WTC11 (cell line): ENCODE results near the gene B3GALT4. TPM values are rescaled to one million over a fixed set of nuclear protein-coding genes. Genes with fewer than 3 reads are reported as not detected.
A peak's percentile ranks its signal among the peaks of the same experiment; 100 is the strongest.

Experiments
- ATAC-seq: fragments of 200-7000 bp; cut with Tn5 transposase; 2 replicates; pipeline ENCODE4 v1.10.0; 2021; ENCODE audit warnings: mild to moderate bottlenecking, moderate library complexity
- CTCF ChIA-PET: fragments of 300-600 bp; sonication (Branson Sonifier 250); formaldehyde crosslinking; loops from one replicate; lab custom pipeline; 2021; ENCODE audit warnings: antibody characterized with exemption; lab: Charles Lee
- POLR2A ChIA-PET: fragments of 350-600 bp; sonication (Branson Sonifier 250); formaldehyde crosslinking; loops from one replicate; lab custom pipeline; 2021; ENCODE audit warnings: antibody characterized with exemption; lab: Charles Lee
- DNase-seq: peaks from one replicate; pipeline ENCODE4 v3.0.0; 2021; ENCODE audit warnings: low spot score
- H3K27ac Mint-ChIP-seq: 2 replicates; pipeline ENCODE4 v1.8.0; 2021; ENCODE audit warnings: mixed read lengths
- H3K27me3 Mint-ChIP-seq: 2 replicates; pipeline ENCODE4 v1.8.0; 2021; ENCODE audit warnings: low read depth, mild to moderate bottlenecking, moderate library complexity, mixed read lengths
- H3K36me3 Mint-ChIP-seq: 2 replicates; pipeline ENCODE4 v1.8.0; 2021; ENCODE audit warnings: mixed read lengths
- H3K4me1 Mint-ChIP-seq: 2 replicates; pipeline ENCODE4 v1.8.0; 2022; ENCODE audit warnings: mixed read lengths
- H3K4me3 Mint-ChIP-seq: 2 replicates; pipeline ENCODE4 v1.8.0; 2021; ENCODE audit warnings: mild to moderate bottlenecking, moderate library complexity, mixed read lengths
- H3K9me3 Mint-ChIP-seq: 2 replicates; pipeline ENCODE4 v1.8.0; 2021; ENCODE audit warnings: mixed read lengths
- ARID4B ChIP-seq: sonication (generic); formaldehyde crosslinking; IDR thresholded peaks from 2 replicates; pipeline ENCODE4 v1.8.0; 2023; ENCODE audit warnings: missing genetic modification reagents, mild to moderate bottlenecking, borderline replicate concordance
- CDX4 ChIP-seq: fragments of 250-450 bp; sonication (Bioruptor Pico); IDR thresholded peaks from 2 replicates; pipeline ENCODE4 v1.9.0; 2021; ENCODE audit warnings: moderate library complexity, mild to moderate bottlenecking, inconsistent platforms, borderline replicate concordance
- ETV6 ChIP-seq: sonication (generic); formaldehyde crosslinking; IDR thresholded peaks from 2 replicates; pipeline ENCODE4 v1.8.1; 2022; ENCODE audit warnings: mild to moderate bottlenecking, missing genetic modification reagents
- FOXP4 ChIP-seq: sonication (generic); formaldehyde crosslinking; IDR thresholded peaks from 2 replicates; pipeline ENCODE4 v1.8.0; 2022; ENCODE audit warnings: mild to moderate bottlenecking, missing genetic modification reagents
- GRHL2 ChIP-seq: fragments of 250-450 bp; sonication (Bioruptor Pico); IDR thresholded peaks from 2 replicates; pipeline ENCODE4 v1.8.0; 2022; ENCODE audit warnings: mild to moderate bottlenecking, moderate library complexity; ENCODE audit not compliant: insufficient replicate concordance, severe bottlenecking
- GTF2I ChIP-seq: fragments of 250-450 bp; sonication (Bioruptor Pico); conservative IDR thresholded peaks from 2 replicates; pipeline ENCODE4 v1.4.0; 2021; ENCODE audit warnings: mild to moderate bottlenecking
- HMGA2 ChIP-seq: fragments of 250-450 bp; sonication (Bioruptor Pico); IDR thresholded peaks from 2 replicates; pipeline ENCODE4 v1.4.0; 2021; ENCODE audit warnings: mild to moderate bottlenecking, moderate library complexity
- MAX ChIP-seq: sonication (generic); formaldehyde crosslinking; IDR thresholded peaks from 2 replicates; pipeline ENCODE4 v1.8.0; 2022; ENCODE audit warnings: mild to moderate bottlenecking, missing genetic modification reagents
- MXD4 ChIP-seq: fragments of 250-450 bp; sonication (Bioruptor Pico); IDR thresholded peaks from 2 replicates; pipeline ENCODE4 v1.8.0; 2021; ENCODE audit warnings: mild to moderate bottlenecking, moderate library complexity, borderline replicate concordance
- MYBL2 ChIP-seq: sonication (generic); formaldehyde crosslinking; IDR thresholded peaks from 2 replicates; pipeline ENCODE4 v1.8.1; 2023; ENCODE audit warnings: mild to moderate bottlenecking, moderate library complexity, missing genetic modification reagents
- NFATC4 ChIP-seq: fragments of 250-450 bp; sonication (Bioruptor Pico); IDR thresholded peaks from 2 replicates; pipeline ENCODE4 v1.9.0; 2021; ENCODE audit warnings: mild to moderate bottlenecking
- ZNF219 ChIP-seq: sonication (generic); formaldehyde crosslinking; IDR thresholded peaks from 2 replicates; pipeline ENCODE4 v1.8.0; 2023; ENCODE audit warnings: missing genetic modification reagents, mild to moderate bottlenecking, borderline replicate concordance
- ZNF232 ChIP-seq: sonication (generic); formaldehyde crosslinking; IDR thresholded peaks from 2 replicates; pipeline ENCODE4 v1.8.0; 2022; ENCODE audit warnings: mild to moderate bottlenecking, missing genetic modification reagents
- total RNA-seq: library from RNA; stranded (reverse); gene quantifications from 3 replicates; pipeline ENCODE4 v1.2.3, GENCODE V29; 2021
- TF ChIP-seq, protein P1 (sequence below): fragments of 250-450 bp; sonication (Bioruptor Pico); IDR thresholded peaks from 2 replicates; pipeline ENCODE4 v1.9.0; 2021; ENCODE audit warnings: mild to moderate bottlenecking
- TF ChIP-seq, protein P2 (sequence below): sonication (generic); formaldehyde crosslinking; IDR thresholded peaks from 2 replicates; pipeline ENCODE4 v1.8.1; 2022; ENCODE audit warnings: mild to moderate bottlenecking, missing genetic modification reagents, moderate library complexity, borderline replicate concordance

B3GALT4 gene
- total RNA-seq, 1 experiment from 2014 or later: 4.1 TPM

- peak overlapping the region; percentile 99 for H3K4me3 Mint-ChIP-seq
Measured at GRCh38 chr6:33288141-33288920, 11.4 kb downstream of the B3GALT4 start.

DNA sequence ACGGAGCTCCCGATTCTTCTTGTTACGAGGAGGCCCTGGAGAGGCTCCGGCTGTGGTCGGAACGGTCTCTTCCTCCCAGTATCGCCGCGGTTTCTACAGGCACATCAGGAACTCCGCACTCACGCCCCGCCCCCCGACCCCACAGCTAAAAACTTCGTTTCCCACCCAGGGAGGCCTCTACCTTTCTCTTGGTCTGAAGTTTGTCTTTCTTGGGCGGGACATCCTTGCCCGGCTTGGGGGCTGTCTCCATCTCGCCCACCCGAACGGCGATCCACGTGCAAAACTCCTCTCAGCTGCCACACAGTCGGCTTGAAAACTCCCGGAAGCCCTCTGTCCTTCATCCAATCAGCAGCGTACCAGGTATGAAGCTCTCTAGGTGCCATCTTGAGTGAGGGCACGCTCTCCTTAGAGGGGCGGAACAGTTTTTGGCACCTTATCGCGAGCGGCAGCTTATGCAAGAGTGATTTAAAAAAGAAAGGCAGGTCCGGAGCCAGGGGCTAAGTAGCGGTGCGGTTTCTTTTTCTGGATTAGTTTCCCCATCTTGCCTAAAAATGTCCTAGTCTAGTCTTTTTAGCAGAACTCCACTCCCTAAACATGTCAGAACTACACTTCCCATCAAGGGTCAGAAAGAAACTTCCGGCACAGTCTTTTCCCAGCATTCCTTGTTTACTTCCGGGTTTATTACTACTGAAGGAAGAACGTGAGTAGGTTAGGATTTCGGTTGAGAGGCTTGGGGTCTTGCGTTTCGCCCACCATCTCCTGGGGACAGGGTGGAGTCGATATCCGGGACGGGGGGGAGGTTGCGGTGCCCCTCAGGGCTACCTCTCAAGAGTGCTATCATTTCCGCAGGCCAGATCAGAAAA, 12.2 kb downstream of the B3GALT4 start, which contains the start of the genes PFDN6 and WDR46:
Gene PFDN6 (plus strand): TSS at position 681 of the 863 bp plus-strand sequence. CDS start 256 bp downstream, outside the sequence.
Gene WDR46 (minus strand): TSS at position 319 of the 863 bp plus-strand sequence. CDS start 69 bp downstream, at position 250.
- DNase-seq: peak; percentile 68
- POLR2A ChIA-PET: interaction anchor here (0.5 to 3.6 kb wide), 8 partner anchors 9 to 1391 kb away, joined by 3 to 27 read pairs (median 4); partner anchors contain the start of genes B3GALT4, RGL2, RPS18 and VPS52
- no peaks in the 10 kb centered on the region for H3K9me3 Mint-ChIP-seq
- H3K36me3 Mint-ChIP-seq: peaks cover 41% of the 10 kb centered on the region
- peak; percentile 94 for ATAC-seq
- no peaks in the 10 kb centered on the region for H3K27me3 Mint-ChIP-seq
- peak within 1 kb of the TSS; percentile 99 for H3K4me3 Mint-ChIP-seq
- peaks cover 22% of the 10 kb centered on the region for H3K4me1 Mint-ChIP-seq
- peak within 1 kb of the TSS; percentile 95 for H3K27ac Mint-ChIP-seq
- CTCF ChIA-PET: interaction anchor here (0.5 to 3.3 kb wide), 9 partner anchors 10 to 130 kb away, joined by 3 to 36 read pairs (median 4); partner anchors contain the start of genes B3GALT4, CUTA, RGL2 and ZBTB22
- no peak for TF ChIP-seq GRHL2 (CRISPR knock-in tag)
- TF ChIP-seq MYBL2 (CRISPR knock-in tag): no peak
- TF ChIP-seq ZNF219 (CRISPR knock-in tag): 0 out of 2 replicates have a peak, but pooled peaks have one; percentile 48
- TF ChIP-seq GTF2I (CRISPR knock-in tag): no peak
- TF ChIP-seq NFATC4 (CRISPR knock-in tag): no peak
- TF ChIP-seq, protein P1, sequence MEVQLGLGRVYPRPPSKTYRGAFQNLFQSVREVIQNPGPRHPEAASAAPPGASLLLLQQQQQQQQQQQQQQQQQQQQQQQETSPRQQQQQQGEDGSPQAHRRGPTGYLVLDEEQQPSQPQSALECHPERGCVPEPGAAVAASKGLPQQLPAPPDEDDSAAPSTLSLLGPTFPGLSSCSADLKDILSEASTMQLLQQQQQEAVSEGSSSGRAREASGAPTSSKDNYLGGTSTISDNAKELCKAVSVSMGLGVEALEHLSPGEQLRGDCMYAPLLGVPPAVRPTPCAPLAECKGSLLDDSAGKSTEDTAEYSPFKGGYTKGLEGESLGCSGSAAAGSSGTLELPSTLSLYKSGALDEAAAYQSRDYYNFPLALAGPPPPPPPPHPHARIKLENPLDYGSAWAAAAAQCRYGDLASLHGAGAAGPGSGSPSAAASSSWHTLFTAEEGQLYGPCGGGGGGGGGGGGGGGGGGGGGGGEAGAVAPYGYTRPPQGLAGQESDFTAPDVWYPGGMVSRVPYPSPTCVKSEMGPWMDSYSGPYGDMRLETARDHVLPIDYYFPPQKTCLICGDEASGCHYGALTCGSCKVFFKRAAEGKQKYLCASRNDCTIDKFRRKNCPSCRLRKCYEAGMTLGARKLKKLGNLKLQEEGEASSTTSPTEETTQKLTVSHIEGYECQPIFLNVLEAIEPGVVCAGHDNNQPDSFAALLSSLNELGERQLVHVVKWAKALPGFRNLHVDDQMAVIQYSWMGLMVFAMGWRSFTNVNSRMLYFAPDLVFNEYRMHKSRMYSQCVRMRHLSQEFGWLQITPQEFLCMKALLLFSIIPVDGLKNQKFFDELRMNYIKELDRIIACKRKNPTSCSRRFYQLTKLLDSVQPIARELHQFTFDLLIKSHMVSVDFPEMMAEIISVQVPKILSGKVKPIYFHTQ (CRISPR knock-in tag): no peak
- TF ChIP-seq ETV6: no peak
- peak; percentile 58; the same call in 1 of the 2 replicates for TF ChIP-seq ARID4B
- TF ChIP-seq, protein P2, sequence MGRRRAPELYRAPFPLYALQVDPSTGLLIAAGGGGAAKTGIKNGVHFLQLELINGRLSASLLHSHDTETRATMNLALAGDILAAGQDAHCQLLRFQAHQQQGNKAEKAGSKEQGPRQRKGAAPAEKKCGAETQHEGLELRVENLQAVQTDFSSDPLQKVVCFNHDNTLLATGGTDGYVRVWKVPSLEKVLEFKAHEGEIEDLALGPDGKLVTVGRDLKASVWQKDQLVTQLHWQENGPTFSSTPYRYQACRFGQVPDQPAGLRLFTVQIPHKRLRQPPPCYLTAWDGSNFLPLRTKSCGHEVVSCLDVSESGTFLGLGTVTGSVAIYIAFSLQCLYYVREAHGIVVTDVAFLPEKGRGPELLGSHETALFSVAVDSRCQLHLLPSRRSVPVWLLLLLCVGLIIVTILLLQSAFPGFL (CRISPR knock-in tag): no peak
- TF ChIP-seq HMGA2: no peak
- no peak for TF ChIP-seq MXD4 (CRISPR knock-in tag)
- TF ChIP-seq CDX4: no peak
- TF ChIP-seq ZNF232 (CRISPR knock-in tag): no peak

More at GRCh38 chr6:33288141-33288920, 11.4 kb downstream of the B3GALT4 start:
- no peaks in the 10 kb centered on the region for H3K27me3 Mint-ChIP-seq
- H3K4me1 Mint-ChIP-seq: peaks cover 22% of the 10 kb centered on the region
- ATAC-seq (no peak), DNase-seq (no peak)
- ChIA-PET POLR2A (interaction anchor here (1.6 to 3.6 kb wide), 4 partner anchors 9 to 143 kb away, joined by 4 to 27 read pairs (median 7); partner anchors contain the start of genes B3GALT4, RPS18 and VPS52), CTCF (interaction anchor here (0.5 to 3.3 kb wide), 8 partner anchors 10 to 130 kb away, joined by 3 to 36 read pairs (median 4); partner anchors contain the start of genes B3GALT4, CUTA, RGL2 and ZBTB22)
- H3K36me3 Mint-ChIP-seq: peaks cover 38% of the 10 kb centered on the region
- TF ChIP-seq FOXP4 (CRISPR knock-in tag) (no peak), MAX (CRISPR knock-in tag) (peak; percentile 32; the same call in 1 of the 2 replicates)
- H3K27ac Mint-ChIP-seq: peak overlapping the region; percentile 57; the same call in 1 of the 2 replicates
- H3K9me3 Mint-ChIP-seq: no peaks in the 10 kb centered on the region
